GM04503 (cell line): ENCODE measurements around the gene TANC1.
"Not testable (repeated sequence)": the region's sequence is repeated elsewhere in the genome, so short reads cannot be mapped to it uniquely, and the experiment has no call there.

ENCODE experiments used
- DNase-seq: peaks from one replicate; pipeline ENCODE4 v3.0.0-alpha.2; 2012; ENCODE audit warnings: low read depth

TANC1 gene

GRCh38 chr2:159089543-159089942, 121.1 kb downstream of the TANC1 start:
- DNase-seq, result no peak

GRCh38 chr2:159090514-159091201, 122.2 kb downstream of the TANC1 start:
- no peak for DNase-seq

- no peak for DNase-seq
These were observed 122.9 kb downstream of the TANC1 start for GRCh38 chr2:159091381-159091780.

GRCh38 chr2:159091976-159092375, 123.5 kb downstream of the TANC1 start:
- DNase-seq, result no peak

- DNase-seq, result no peak
These were observed 125.1 kb downstream of the TANC1 start for GRCh38 chr2:159093497-159093896.

- peak; percentile 85 for DNase-seq
These were observed 125.8 kb downstream of the TANC1 start for GRCh38 chr2:159094173-159094737.

- no peak for DNase-seq
These were observed 127.4 kb downstream of the TANC1 start for GRCh38 chr2:159095813-159096212.

GRCh38 chr2:159096302-159096855, 127.9 kb downstream of the TANC1 start:
- DNase-seq, result not testable (repeated sequence)

GRCh38 chr2:159096901-159097300, 128.5 kb downstream of the TANC1 start:
- DNase-seq, result no peak

GRCh38 chr2:159098361-159098760, 129.9 kb downstream of the TANC1 start:
- no peak for DNase-seq

- no peak for DNase-seq
These were observed 130.5 kb downstream of the TANC1 start for GRCh38 chr2:159098921-159099411.

- no peak for DNase-seq
These were observed 133.5 kb downstream of the TANC1 start for GRCh38 chr2:159101755-159102489.

GRCh38 chr2:159103411-159103810, 135.0 kb downstream of the TANC1 start:
- no peak for DNase-seq

GRCh38 chr2:159106109-159106508, 137.7 kb downstream of the TANC1 start:
- DNase-seq, result peak; percentile 81

GRCh38 chr2:159108181-159108893, 139.9 kb downstream of the TANC1 start:
- DNase-seq, result no peak

- DNase-seq, result no peak
These were observed 141.1 kb downstream of the TANC1 start for GRCh38 chr2:159109517-159109916.

- no peak for DNase-seq
These were observed 142.3 kb downstream of the TANC1 start for GRCh38 chr2:159110784-159111183.

GRCh38 chr2:159111346-159111927, 143.0 kb downstream of the TANC1 start:
- DNase-seq, result no peak

- no peak for DNase-seq
These were observed 146.4 kb downstream of the TANC1 start for GRCh38 chr2:159114835-159115234.

GRCh38 chr2:159116922-159117321, 148.5 kb downstream of the TANC1 start:
- no peak for DNase-seq

GRCh38 chr2:159117658-159118057, 149.2 kb downstream of the TANC1 start:
- DNase-seq, result no peak
